ENCODE data around the gene ZBTB7C. TPM values are rescaled to one million over a fixed set of nuclear protein-coding genes. Genes with fewer than 3 reads are reported as not detected.

The ZBTB7C gene
- total and polyA plus RNA-seq, 2 of the 4 experiments (the other 2 are of a cell fraction): not detected

DNA sequence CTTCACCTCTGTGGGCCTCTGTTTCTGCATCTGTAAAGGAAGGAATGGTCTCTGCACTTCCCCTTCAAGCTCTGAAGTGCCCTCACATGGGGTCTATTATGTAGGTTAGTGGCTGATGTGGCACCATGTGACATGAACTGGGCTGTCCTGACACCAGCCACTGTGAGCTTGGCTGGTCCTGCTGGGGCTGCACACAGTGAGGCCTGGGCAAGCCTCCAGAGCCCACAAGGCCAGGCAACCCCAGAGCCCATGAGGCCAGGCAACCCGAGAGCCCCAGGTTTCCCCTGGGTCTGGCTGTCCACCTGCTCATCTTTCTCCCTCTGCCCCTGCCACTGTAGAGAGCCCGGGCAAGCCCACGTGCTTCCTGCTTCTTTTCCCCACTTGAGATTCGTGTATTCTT lies 328.6 kb downstream of the ZBTB7C start:
- H2BK15ac ChIP-seq (ENCODE audit: low read depth, low read length): no peak overlapping the region
- no TSS peak for BruUV-seq (replicated peaks)

More for the DNA sequence above, 328.6 kb downstream of the ZBTB7C start:
- no peak overlapping the region for H3K9ac ChIP-seq (ENCODE audit: low read depth, low read length)
- no peak overlapping the region for H3K27ac ChIP-seq (ENCODE audit: insufficient read depth, low read length)
- no peak for DNase-seq
- in situ Hi-C loops (cut with MboI; ENCODE audit: low sequenced_read_pairs) (no loop called here), intact Hi-C loops (cut with micrococcal nuclease) (no loop called here), dilution Hi-C loops (cut with HindIII; ENCODE audit: low sequenced_read_pairs, unreplicated experiment) (no loop called here)
- H3K56ac ChIP-seq (ENCODE audit: extremely low read depth, insufficient read depth, low read length): no peak overlapping the region
- H4K20me1 ChIP-seq (ENCODE audit: insufficient read depth, low read length): no peaks in the 10 kb centered on the region
- H3K9me1 ChIP-seq (ENCODE audit: insufficient read depth, low read length): no peaks in the 10 kb centered on the region
- ChIA-PET CTCF (no interaction called here), POLR2A (ENCODE audit: unreplicated experiment) (no interaction called here)
- H4K91ac ChIP-seq (ENCODE audit: insufficient read depth, low read depth, low read length): no peak overlapping the region
- no peak overlapping the region for H2AFZ ChIP-seq (replicated peaks; ENCODE audit: low read length, poor library complexity)
- H3K9me3 ChIP-seq (ENCODE audit: control insufficient read depth, insufficient read depth, low read length): no peaks in the 10 kb centered on the region
- H2BK20ac ChIP-seq (ENCODE audit: low read depth, low read length): no peak overlapping the region
- no peak overlapping the region for H2AK5ac ChIP-seq (ENCODE audit: low read depth, low read length)
- no peaks in the 10 kb centered on the region for H3K4me1 ChIP-seq (ENCODE audit: control insufficient read depth, insufficient read depth, low read length)
- H3K14ac ChIP-seq (replicated peaks; ENCODE audit: low read depth, low read length): no peak overlapping the region
- WGBS, 2 experiments (ENCODE audit: extremely low coverage in 2 of 2, insufficient read length in 1 of 2): no CpG with 5 or more reads among the region's 4 CpGs
- H3K27me3 ChIP-seq (ENCODE audit: control insufficient read depth, insufficient read depth, low read length): peaks cover 3% of the 10 kb centered on the region
- no peaks in the 10 kb centered on the region for H3K36me3 ChIP-seq (ENCODE audit: control insufficient read depth, insufficient read depth, low read length)
- H3K4me2 ChIP-seq (ENCODE audit: low read depth, low read length): no peak overlapping the region
- no peak overlapping the region for H2BK120ac ChIP-seq (ENCODE audit: low read depth, low read length)
- H4K8ac ChIP-seq (ENCODE audit: low read depth in 2 of 2, low read length in 2 of 2): no peak overlapping the region
- no peak overlapping the region for H3K4ac ChIP-seq (ENCODE audit: low read depth, low read length)
- H3K4me3 ChIP-seq (ENCODE audit: insufficient read depth, low read depth, low read length): no peak overlapping the region
- TF ChIP-seq CEBPB (IDR thresholded peaks at IDR 0.05; ENCODE audit: low read depth, low read length) (no peak), RFX5 (IDR thresholded peaks at IDR 0.05; ENCODE audit: low read depth, low read length) (no peak), BHLHE40 (IDR thresholded peaks at IDR 0.05; ENCODE audit: low read depth, low read length) (no peak), NFE2L2 (IDR thresholded peaks at IDR 0.05; ENCODE audit: low read depth, low read length) (no peak), RAD21 (IDR thresholded peaks at IDR 0.05; ENCODE audit: low read length) (no peak), SMC3 (IDR thresholded peaks at IDR 0.05; ENCODE audit: low read depth, low read length) (no peak), FOS (IDR thresholded peaks at IDR 0.05; ENCODE audit: low read depth, low read length) (no peak), CHD1 (IDR thresholded peaks at IDR 0.05; ENCODE audit: low read depth, low read length) (no peak), MXI1 (IDR thresholded peaks at IDR 0.05; ENCODE audit: borderline replicate concordance, low read depth, low read length) (no peak)
- TF ChIP-seq, protein P1, sequence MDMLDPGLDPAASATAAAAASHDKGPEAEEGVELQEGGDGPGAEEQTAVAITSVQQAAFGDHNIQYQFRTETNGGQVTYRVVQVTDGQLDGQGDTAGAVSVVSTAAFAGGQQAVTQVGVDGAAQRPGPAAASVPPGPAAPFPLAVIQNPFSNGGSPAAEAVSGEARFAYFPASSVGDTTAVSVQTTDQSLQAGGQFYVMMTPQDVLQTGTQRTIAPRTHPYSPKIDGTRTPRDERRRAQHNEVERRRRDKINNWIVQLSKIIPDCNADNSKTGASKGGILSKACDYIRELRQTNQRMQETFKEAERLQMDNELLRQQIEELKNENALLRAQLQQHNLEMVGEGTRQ (IDR thresholded peaks at IDR 0.05; ENCODE audit: low read depth, low read length): no peak
- TF ChIP-seq, protein P2, sequence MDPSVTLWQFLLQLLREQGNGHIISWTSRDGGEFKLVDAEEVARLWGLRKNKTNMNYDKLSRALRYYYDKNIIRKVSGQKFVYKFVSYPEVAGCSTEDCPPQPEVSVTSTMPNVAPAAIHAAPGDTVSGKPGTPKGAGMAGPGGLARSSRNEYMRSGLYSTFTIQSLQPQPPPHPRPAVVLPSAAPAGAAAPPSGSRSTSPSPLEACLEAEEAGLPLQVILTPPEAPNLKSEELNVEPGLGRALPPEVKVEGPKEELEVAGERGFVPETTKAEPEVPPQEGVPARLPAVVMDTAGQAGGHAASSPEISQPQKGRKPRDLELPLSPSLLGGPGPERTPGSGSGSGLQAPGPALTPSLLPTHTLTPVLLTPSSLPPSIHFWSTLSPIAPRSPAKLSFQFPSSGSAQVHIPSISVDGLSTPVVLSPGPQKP (IDR thresholded peaks at IDR 0.05; ENCODE audit: borderline replicate concordance, low read depth, low read length): no peak
- H2AK9ac ChIP-seq (replicated peaks; ENCODE audit: low read depth, low read length, poor library complexity): no peak overlapping the region
- H3K18ac ChIP-seq (ENCODE audit: low read depth, low read length): no peak overlapping the region
- no peak overlapping the region for H3K23ac ChIP-seq (ENCODE audit: low read depth, low read length)
- ATAC-seq (ENCODE audit: low read depth): no peak
- no peak overlapping the region for H4K5ac ChIP-seq (ENCODE audit: low read depth, low read length)
- no peak overlapping the region for H2BK5ac ChIP-seq (ENCODE audit: low read depth, low read length, poor library complexity, severe bottlenecking)
- H3K79me1 ChIP-seq (ENCODE audit: low read depth in 1 of 2, low read length in 2 of 2): no peaks in the 10 kb centered on the region
